HG02981 (cell line): Measurements from ENCODE around the gene RBM8A.
"Not testable (repeated sequence)": the region's sequence is repeated elsewhere in the genome, so short reads cannot be mapped to it uniquely, and the experiment has no call there.

Source experiments
- ATAC-seq: cut with Tn5 transposase; IDR thresholded peaks from one replicate; pipeline ENCODE4 v1.9.1; 2021; ENCODE audit warnings: mild to moderate bottlenecking, moderate library complexity; ENCODE audit not compliant: unreplicated experiment

The RBM8A gene

GRCh38 chr1:145956781-145957442, 29.6 kb upstream of the RBM8A start:
- ATAC-seq = no peak

- no peak for ATAC-seq
Observed at GRCh38 chr1:145956361-145956760, 29.1 kb upstream of the RBM8A start.

- no peak for ATAC-seq
Observed at GRCh38 chr1:145955436-145955835, 28.2 kb upstream of the RBM8A start.

- no peak for ATAC-seq
Observed at GRCh38 chr1:145953861-145954260, 26.6 kb upstream of the RBM8A start.

- ATAC-seq = no peak
Observed at GRCh38 chr1:145952903-145953302, 25.6 kb upstream of the RBM8A start.

- no peak for ATAC-seq
Observed at GRCh38 chr1:145951526-145951925, 24.2 kb upstream of the RBM8A start.

- no peak for ATAC-seq
Observed at GRCh38 chr1:145949219-145949618, 21.9 kb upstream of the RBM8A start.

GRCh38 chr1:145947551-145947950, 20.3 kb upstream of the RBM8A start:
- ATAC-seq = no peak

- ATAC-seq = no peak
Observed at GRCh38 chr1:145946477-145946986, 19.2 kb upstream of the RBM8A start.

GRCh38 chr1:145944532-145944931, 17.2 kb upstream of the RBM8A start:
- no peak for ATAC-seq

GRCh38 chr1:145942871-145943270, 15.6 kb upstream of the RBM8A start:
- no peak for ATAC-seq

- ATAC-seq = no peak
Observed at GRCh38 chr1:145942405-145942804, 15.1 kb upstream of the RBM8A start.

- no peak for ATAC-seq
Observed at GRCh38 chr1:145937436-145937835, 10.2 kb upstream of the RBM8A start.

GRCh38 chr1:145936247-145936646, 9.0 kb upstream of the RBM8A start:
- no peak for ATAC-seq

GRCh38 chr1:145935708-145936107, 8.4 kb upstream of the RBM8A start:
- no peak for ATAC-seq

- not testable (repeated sequence) for ATAC-seq
Observed at GRCh38 chr1:145932522-145933009, 5.3 kb upstream of the RBM8A start.

GRCh38 chr1:145927916-145928643, 796 bp upstream of the RBM8A start:
- no peak for ATAC-seq

- ATAC-seq = no peak
Observed at GRCh38 chr1:145926686-145927062, 610 bp downstream of the RBM8A start.

GRCh38 chr1:145922266-145922665, 5.0 kb downstream of the RBM8A start:
- no peak for ATAC-seq

GRCh38 chr1:145920297-145920696, 7.0 kb downstream of the RBM8A start:
- ATAC-seq = not testable (repeated sequence)

GRCh38 chr1:145918992-145919939, 8.0 kb downstream of the RBM8A start:
- ATAC-seq = peak; percentile 80
